Skin epidermis (tissue), 12 donors: Measurements from ENCODE around the gene SFTPB.
"Not testable (repeated sequence)": the region's sequence is repeated elsewhere in the genome, so short reads cannot be mapped to it uniquely, and the experiment has no call there.

Experiments used
- H3K27ac ChIP-seq, 21 experiments: fragments of 200-600 bp; sonication (generic) in 11 of 21; one replicate each; pipeline ENCODE4 v1.5.0; 2020; ENCODE audit warnings: mild to moderate bottlenecking in 3 of 21, inconsistent platforms in 2 of 21, moderate library complexity in 2 of 21
- H3K4me3 ChIP-seq, 7 experiments: fragments of 200-600 bp; sonication (generic) in 2 of 7; one replicate each; pipeline ENCODE4 v1.5.0; 2020; ENCODE audit warnings: inconsistent platforms in 2 of 7, mild to moderate bottlenecking in 2 of 7, moderate library complexity in 1 of 7

The SFTPB gene

GRCh38 chr2:85661139-85661858 is 6.7 kb downstream of the SFTPB start:
- H3K4me3 ChIP-seq, result no peak overlapping the region
- peak overlapping the region in 4 of 21 experiments; percentile 20 to 44 (median 28) for H3K27ac ChIP-seq

GRCh38 chr2:85660725-85661124 is 7.3 kb downstream of the SFTPB start:
- peak overlapping the region in 2 of 21 experiments; percentile 26 to 31 for H3K27ac ChIP-seq
- H3K4me3 ChIP-seq, result no peak overlapping the region

GRCh38 chr2:85660301-85660700 is 7.7 kb downstream of the SFTPB start:
- not testable (repeated sequence) for H3K27ac ChIP-seq, H3K4me3 ChIP-seq

GRCh38 chr2:85659324-85659981 is 8.5 kb downstream of the SFTPB start:
- H3K27ac ChIP-seq, result peak overlapping the region in 1 of 21 experiments; percentile 16
- H3K4me3 ChIP-seq, result no peak overlapping the region

GRCh38 chr2:85657399-85657798 is 10.6 kb downstream of the SFTPB start:
- H3K27ac ChIP-seq, H3K4me3 ChIP-seq: not testable (repeated sequence)

GRCh38 chr2:85656468-85656867 is 11.5 kb downstream of the SFTPB start:
- Histone ChIP-seq H3K4me3 (no peak overlapping the region), H3K27ac (peak overlapping the region in 1 of 21 experiments; percentile 6)

GRCh38 chr2:85655961-85656417 is 12.0 kb downstream of the SFTPB start:
- H3K27ac ChIP-seq, result no peak overlapping the region
- no peak overlapping the region for H3K4me3 ChIP-seq

GRCh38 chr2:85653996-85654395 is 14.0 kb downstream of the SFTPB start:
- no peak overlapping the region for H3K4me3 ChIP-seq
- H3K27ac ChIP-seq, result no peak overlapping the region

GRCh38 chr2:85652056-85652455 is 15.9 kb downstream of the SFTPB start:
- Histone ChIP-seq H3K27ac (no peak overlapping the region), H3K4me3 (no peak overlapping the region)

- H3K4me3 ChIP-seq, result no peak overlapping the region
- no peak overlapping the region for H3K27ac ChIP-seq
Observed at GRCh38 chr2:85651097-85651496, 16.9 kb downstream of the SFTPB start.

- Histone ChIP-seq H3K27ac (no peak overlapping the region), H3K4me3 (no peak overlapping the region)
Observed at GRCh38 chr2:85650456-85650855, 17.5 kb downstream of the SFTPB start.

GRCh38 chr2:85649201-85650190 is 18.5 kb downstream of the SFTPB start:
- no peak overlapping the region for H3K27ac ChIP-seq

GRCh38 chr2:85648619-85649018 is 19.4 kb downstream of the SFTPB start:
- Histone ChIP-seq H3K27ac (peak overlapping the region in 1 of 21 experiments; percentile 0), H3K4me3 (no peak overlapping the region)

More at GRCh38 chr2:85649201-85650190, 18.5 kb downstream of the SFTPB start:
- no peak overlapping the region for H3K4me3 ChIP-seq

GRCh38 chr2:85647823-85648526 is 20.0 kb downstream of the SFTPB start:
- peak overlapping the region in 1 of 21 experiments; percentile 0 for H3K27ac ChIP-seq
- H3K4me3 ChIP-seq, result no peak overlapping the region

- Histone ChIP-seq H3K4me3 (no peak overlapping the region), H3K27ac (no peak overlapping the region)
Observed at GRCh38 chr2:85646166-85646565, 21.8 kb downstream of the SFTPB start.

- H3K4me3 ChIP-seq, result no peak overlapping the region
Observed at GRCh38 chr2:85644909-85645308, 23.1 kb downstream of the SFTPB start.

GRCh38 chr2:85642725-85643124 is 25.3 kb downstream of the SFTPB start:
- Histone ChIP-seq H3K27ac (peak overlapping the region in 2 of 21 experiments; percentile 35 to 63), H3K4me3 (no peak overlapping the region)

More at GRCh38 chr2:85644909-85645308, 23.1 kb downstream of the SFTPB start:
- no peak overlapping the region for H3K27ac ChIP-seq

- Histone ChIP-seq H3K27ac (no peak overlapping the region), H3K4me3 (no peak overlapping the region)
Observed at GRCh38 chr2:85635636-85636035, 32.4 kb downstream of the SFTPB start.

- Histone ChIP-seq H3K4me3 (no peak overlapping the region), H3K27ac (no peak overlapping the region)
Observed at GRCh38 chr2:85635011-85635410, 33.0 kb downstream of the SFTPB start.
